GM19463 (cell line): Measurements from ENCODE around the gene AGBL1.

Experiments
- ATAC-seq: cut with Tn5 transposase; IDR thresholded peaks from one replicate; pipeline ENCODE4 v1.9.1; 2021; ENCODE audit warnings: mild to moderate bottlenecking, moderate library complexity; ENCODE audit not compliant: unreplicated experiment

AGBL1 gene

DNA sequence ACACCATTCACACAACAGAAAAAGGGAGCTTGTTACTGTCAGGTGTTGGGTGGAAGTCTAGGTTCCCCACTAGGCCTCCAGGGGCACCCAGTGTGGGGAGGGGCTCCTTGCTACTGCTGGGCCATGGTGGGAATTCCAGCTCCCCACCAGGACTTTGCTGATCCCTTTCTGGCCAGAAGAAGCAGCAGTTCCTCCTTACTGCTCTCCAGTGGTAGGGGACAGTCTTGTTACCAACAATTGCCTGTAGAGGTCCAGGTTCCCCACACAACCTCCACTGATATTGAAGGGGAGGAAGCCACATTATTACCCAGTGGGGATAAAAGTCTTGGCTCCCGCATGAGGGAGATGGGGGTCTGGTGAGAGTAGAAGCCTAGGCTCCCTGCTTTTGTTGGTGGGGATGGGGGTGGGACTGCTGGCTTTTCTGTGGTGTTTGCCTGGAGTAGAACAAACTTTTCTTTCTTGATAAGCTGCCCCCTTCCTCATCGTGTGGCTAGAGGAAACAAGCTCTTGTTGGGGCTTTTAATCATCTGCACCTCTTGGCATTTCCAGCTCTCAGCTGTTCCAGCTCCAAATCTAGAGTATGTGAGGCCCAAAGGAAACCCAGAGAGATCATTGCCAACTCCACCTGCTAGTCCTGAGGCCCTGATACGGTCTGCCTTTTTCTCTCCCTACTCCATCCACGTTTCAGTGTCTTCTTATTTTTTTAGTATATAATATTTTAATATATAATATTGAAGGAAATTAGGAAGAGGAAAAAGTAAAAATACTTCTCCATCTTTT, 824.2 kb downstream of the AGBL1 start:
- no peak for ATAC-seq

DNA sequence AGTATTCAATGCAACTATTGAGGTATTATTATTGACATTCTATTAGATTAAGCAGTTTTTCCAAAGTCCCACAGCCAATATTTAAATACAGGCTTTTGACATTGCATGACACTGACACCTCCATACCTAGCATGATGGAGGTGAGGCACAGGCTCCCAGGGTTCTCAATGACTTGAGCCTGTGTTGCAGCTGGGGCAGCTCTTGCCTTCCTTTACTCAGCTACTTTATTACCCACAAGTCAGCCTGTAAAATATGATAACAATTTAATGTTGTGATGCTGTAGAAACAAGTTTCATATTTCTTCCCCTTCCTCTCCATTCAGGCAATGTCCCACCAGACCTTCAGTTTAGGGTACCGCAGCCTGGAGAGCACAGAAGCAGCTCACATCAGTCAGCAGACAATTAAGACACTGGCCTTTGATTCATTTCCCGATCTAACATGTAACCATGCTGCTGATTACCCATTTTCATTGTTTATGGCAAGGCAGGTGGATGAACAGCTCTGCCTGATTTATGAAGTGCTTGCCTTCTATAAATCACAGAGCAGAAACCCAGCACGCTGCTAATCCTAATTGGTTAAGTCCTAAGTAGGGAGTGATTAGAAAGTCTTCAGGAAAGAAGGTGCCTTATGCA, 826.1 kb downstream of the AGBL1 start:
- ATAC-seq: no peak

DNA sequence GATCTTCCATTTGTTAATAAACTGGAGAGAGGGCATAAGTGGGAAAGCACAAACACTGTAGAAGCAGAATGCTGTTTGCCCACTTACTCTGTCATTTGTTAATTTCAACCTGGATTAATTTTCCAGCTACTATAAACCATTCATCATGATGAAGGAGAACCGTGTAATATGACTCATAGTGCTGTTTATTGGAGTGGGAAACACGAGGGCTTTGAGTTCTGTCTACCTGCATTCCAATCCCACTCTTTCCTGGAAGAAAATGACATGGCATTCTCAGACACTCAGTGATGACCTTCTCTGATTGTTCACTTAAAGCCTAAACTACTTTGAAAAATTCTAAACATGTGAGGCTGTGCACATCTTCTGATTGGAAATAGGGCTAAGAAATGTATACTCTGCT, 826.7 kb downstream of the AGBL1 start:
- no peak for ATAC-seq

DNA sequence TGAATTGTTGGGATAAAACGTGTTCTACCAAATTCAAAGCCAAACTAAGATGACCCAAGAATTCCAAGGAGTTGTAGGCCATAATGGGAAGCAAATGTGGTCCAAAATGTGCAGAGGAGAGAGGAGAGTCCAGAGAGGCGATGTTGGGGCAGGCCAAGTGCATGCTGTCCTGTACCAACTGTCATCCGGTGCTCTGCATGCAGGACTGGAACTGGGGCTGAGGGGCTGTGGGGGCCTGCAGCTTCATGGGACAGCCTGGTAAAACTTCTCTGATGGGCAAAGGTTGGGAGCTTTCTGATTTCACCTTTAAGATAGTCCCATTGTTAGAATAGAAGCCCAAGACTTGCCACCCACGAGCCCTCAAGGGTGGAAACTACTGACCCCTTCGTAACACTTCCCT, 831.4 kb downstream of the AGBL1 start:
- ATAC-seq: no peak

DNA sequence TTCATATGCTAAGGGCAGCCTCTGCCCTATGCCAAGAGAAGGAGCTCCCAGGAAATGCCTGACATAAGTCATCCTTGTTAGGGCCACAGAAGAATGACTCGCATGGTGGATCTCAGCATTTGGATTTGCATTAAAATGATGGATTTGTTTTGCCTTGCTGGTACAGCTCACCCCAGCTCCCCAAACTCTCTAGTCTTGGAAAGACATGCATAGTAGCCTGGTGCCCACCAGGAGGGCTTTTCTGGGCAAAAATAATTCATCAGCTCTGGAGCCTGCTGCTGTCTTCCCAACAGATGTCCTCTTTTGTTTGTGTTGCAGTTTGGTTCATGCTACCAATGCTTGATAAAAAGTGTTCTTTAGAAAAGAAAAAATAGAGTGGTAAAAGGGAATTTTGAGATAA, 833.0 kb downstream of the AGBL1 start:
- ATAC-seq: no peak

DNA sequence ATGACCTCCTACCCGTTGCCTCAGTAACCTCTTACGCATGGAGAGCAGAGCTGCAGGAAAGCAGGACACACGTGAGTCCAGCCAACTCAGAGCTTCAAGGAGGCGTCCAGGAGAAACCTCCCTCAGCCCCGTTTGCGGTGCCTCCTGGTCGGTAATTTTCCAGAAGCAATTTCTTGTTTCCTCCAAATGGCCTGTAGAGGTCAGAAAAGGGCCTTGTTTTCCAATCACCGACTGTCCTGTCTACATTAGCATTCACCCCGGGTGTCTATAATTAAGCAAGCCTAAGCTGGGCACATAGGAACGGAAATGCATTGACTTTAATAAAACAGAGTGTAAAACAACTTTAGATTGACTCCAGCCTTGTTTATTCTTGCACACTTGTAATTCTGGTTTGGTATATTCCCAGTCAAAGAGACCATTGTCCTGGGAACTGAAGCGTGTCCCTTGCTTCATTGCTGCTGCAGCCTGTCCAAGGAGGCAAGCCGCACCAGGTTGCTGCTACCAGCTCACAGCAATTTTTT, 836.2 kb downstream of the AGBL1 start:
- no peak for ATAC-seq

DNA sequence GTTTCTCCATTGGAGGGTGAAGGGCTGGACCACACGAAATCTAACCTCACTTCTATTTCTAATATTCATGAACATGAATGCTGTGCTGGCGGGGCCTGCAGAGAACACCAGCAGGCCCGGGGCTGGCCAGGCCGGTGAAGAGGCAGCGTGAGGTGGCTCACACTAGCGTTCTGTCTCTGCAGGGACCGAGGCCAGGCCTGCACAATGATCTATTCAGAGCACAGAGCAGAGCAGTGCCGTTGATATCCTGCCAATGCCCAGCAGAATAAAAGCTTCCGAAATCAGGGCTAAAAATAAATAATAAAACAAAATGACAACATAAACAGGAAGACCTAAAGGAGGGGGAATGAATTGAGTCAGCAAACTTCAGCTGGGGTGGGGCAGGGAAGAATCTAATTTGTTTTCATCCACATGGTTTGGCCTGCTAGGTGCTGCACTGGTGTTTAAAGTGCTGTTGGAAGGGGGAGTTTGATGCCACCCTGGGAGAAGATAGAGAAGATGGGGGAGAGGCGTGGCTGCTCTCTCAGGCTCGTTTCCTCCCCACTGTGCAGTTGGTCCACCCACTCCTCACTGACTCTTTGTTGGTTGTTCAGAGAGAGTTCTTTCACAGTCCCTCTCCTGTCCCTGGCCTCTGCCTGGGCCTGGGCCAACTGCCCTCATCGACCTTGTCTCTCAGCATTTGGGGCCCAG, 837.1 kb downstream of the AGBL1 start:
- no peak for ATAC-seq

DNA sequence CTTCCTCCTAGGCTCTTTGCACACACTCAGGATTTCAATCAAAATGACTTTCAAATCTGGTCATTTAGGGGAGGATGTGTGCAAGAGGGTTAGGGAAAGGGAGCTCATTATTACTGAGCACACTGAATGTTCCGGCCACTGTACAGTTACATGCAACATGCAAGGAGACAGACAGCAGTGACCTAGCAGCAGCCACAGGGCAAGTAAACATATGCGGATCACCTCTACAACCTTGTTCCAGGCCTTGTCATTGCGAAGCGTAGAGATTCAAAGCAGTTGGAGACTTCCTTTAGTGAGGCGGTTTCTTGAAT, 837.6 kb downstream of the AGBL1 start:
- ATAC-seq: no peak

DNA sequence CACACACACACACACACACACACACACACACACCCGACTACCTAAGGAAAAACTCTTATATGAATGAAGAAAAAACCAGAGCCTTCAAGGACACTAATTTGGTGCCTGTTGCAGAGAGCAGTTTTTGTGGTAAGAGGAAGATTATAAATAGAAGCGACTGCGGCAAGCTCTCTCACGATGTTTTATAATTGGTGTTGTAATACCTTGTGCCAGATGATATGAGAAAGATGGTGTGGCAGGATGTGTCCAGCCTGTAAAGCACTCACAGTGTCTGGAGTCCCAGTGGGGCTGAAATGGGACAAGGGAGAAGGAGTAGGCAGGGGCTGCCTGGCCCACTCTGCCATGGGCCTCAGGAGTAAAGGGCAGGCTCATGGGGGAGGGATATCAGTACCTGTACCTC, 839.9 kb downstream of the AGBL1 start:
- no peak for ATAC-seq

DNA sequence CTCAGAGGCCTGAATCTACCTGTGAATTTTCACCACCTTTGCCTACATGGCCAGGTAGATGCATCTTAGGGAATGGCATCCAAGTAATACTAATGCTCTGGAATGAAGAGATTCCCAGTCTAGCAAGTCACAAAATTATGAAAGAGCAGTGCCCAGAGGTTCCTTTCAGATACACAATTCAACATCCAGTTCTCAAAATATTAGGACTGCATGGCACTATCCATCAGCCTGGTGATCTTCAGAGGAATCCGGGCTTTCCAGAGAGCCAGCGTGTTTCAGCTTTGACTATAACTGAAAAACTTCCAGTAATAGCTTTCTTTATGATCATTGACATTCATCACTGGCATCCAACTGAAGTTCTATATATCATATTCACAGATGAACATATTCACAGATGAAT, 849.8 kb downstream of the AGBL1 start:
- no peak for ATAC-seq

DNA sequence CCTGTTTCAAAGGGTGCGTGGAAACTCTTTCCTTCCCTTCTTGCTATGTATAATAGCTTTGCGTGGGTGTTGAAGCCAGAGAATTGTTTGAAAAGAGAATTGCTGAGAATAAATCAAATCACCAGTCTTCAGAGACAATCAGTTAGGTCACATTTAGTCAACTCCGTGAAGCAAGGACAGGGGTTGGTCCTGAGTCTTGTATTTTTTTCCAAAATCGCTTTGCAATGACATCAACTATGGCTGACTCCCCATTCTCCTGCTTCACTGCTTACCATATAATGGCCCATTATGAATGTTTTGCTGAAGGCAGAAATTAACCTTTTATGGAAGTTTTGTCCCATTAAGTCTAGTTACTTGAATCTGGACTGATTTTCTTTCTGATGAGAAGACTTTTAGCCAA, 852.8 kb downstream of the AGBL1 start:
- ATAC-seq: no peak

DNA sequence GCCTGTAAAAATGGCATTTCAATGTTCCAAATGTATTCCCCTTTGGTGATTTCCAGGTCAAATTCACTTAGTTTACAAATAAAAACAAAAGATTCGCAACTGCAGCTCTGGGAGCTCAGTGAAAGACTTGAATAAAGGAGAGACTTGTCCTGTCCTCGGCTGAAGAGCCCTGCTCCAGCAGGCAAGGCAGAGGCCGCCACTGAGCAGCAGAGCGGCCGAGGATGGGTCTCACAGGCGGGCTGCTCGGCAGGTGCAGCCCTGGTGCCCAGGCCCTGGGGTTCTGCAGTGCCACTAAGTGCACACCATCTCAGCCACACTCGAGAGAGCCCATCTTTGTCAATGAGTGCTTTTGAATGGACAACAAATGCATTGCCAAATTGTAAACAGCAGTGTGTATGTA, 856.2 kb downstream of the AGBL1 start:
- no peak for ATAC-seq

DNA sequence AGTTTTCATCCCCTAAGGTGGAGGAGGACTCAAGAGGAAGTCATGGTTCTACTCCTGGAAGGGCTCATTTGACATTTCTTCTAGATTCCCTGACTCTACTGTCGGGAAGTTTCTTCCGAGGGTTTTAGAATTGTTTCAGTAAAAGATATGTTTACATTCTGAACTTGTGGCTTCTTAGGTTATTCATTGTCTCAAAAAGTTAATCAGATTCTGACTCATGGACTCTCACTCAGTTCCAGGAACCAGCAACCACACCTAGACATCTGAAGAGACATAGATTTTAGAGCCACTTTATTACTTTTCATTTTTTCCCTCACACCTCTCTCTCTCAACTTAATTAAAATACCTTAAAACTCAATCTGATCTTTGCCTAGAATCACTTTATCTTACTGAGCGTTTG, 862.6 kb downstream of the AGBL1 start:
- no peak for ATAC-seq

DNA sequence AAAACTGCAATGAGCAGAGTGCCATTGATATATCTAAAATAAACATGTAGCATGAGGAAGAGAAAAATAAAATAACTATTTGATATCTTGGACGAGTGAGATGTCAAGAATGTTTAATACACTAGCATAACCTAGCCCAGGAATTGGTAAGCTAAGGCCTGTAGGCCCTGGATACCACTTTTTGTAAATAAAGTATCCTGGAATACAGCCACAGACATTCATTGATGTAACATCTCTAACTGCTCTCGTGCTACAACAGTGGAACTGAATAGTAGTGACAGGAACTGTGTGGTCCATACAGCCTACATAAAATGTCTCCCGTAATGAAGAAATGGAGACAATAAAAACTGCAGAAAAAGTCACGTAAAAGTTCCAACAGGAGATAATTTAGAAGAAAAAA, 869.0 kb downstream of the AGBL1 start:
- ATAC-seq: no peak

DNA sequence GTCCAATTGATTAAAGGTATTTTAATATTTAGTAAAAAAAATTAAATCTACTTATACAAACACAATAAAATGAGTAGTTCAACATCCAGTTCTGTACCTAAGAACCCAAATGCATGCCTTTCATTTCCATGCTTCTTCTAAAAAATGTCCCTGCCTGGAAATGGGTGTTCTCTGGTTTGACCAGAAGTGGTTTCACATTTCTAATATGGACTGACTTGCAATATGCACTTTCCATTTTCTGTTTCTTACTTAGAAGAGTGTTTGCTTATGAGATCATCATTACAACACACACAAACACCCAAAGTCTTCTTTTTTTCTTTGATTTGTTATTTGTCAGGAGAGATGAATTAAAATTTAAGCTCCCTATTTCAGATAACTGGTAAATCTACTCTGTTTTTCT, 879.6 kb downstream of the AGBL1 start:
- ATAC-seq: no peak

DNA sequence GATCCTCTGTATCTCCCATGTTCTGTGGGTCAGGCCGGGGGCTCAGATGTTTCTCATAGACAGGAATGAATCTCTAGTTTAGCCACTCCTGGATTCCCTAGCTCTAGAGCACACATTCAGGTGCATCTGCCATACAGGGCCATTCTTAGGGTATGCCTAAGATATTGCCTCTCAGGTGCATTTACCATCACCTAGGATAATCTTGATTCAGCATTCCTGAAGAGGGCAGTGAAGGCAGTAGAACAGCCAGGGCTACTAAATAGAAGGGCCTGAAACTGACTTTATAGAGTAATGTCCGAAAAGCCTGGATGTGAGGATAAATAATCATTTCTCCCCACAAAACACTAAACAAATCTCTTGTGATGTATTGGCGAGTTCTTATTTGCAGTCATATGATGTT, 882.0 kb downstream of the AGBL1 start:
- ATAC-seq: no peak

DNA sequence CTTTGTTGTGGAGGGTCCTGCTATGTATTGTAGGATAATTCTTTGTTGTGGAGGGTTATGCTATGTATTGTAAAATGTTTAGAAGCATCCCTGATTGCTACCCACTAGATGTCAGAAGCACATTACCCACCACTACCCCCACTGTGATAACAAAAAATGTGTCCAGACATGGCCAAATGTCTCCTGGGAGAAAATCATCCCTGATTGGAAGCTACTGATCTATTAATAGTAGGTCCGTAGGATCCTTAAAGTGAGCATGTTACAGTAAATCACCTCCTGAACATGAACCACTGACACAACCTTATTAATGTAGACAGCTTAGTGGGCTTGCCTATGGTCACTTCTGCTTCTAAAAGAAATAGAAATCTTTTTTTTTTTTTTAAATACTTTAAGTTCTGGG, 884.6 kb downstream of the AGBL1 start:
- no peak for ATAC-seq

DNA sequence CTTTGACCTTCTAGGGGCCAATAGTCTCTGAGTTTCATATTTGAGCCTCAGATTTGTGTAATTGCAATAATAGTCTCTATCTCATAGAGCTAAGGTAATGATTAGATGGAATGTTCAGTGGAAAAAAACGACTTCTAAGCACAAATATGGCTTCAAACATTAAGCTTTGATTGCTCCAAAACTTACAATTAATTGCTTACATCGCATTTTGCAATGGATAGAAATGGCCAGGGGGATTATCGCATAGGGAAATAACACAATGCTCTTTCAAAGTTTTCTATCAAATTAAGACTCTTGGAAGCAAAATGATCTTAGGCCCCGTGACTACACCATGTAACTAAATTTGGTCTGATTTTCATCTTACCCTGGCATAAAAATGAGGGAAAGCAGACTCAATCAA, 888.6 kb downstream of the AGBL1 start:
- ATAC-seq: no peak

DNA sequence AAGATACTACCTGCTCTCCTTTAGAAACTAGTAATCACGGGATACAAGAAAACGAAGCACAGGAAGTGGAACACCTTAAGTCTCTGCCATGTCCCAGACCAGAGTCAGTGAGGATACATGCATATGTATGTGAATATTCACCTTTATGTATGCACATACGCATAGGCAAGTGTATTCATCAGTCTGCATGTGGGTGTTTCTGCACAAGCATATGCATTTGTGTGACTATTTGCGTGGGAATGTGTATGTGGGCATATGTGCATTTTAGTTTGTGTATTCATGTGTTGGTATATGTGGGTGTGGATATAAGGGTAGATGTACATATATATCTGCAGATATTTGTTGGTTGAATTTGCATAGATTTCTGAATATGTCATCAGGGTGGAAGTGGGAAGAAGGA, 889.7 kb downstream of the AGBL1 start:
- ATAC-seq: no peak

DNA sequence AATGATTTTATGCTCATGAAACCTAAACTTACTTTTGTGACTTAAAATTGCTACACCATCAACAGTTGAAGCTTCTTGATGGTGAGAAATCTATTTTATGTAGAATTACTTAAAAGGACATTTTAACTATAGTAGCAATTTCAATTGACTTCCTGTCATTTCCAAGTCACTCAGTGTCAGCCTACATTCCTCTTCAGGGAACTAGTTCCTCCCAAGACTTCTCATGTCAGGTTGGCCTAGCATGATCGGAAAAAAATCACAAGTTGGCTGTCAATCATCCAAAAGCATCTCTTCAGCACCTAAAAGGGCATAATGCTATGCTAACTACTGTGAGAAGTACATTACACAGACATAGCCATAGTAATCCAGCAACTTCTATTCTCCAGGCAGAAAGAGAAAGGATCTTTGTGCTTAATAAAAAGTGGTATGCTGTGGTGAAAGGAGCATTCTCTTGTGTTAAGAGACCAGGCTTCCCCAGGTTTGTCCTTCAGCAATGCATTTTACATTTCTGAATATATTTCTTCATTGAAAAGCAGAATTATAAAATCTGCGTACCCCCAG, 893.7 kb downstream of the AGBL1 start:
- ATAC-seq: no peak

DNA sequence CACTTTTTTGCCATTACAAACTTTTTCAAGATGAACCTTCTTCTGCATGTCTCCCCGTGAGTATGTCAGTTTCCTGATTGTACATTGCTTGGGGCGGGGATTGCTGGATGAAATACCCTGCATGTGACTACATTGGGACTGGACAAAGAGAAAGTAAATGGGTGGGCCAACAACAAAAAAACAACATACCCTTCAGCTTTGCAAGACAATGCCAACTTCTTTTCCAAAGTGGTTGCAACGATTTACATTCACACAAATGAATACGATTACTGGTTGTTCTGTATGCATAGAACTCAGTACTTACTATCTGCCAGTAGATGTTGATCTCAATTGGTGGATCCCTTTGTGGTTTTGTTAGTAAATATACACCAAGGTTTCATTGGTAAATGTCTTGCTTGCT, 908.4 kb downstream of the AGBL1 start:
- no peak for ATAC-seq

DNA sequence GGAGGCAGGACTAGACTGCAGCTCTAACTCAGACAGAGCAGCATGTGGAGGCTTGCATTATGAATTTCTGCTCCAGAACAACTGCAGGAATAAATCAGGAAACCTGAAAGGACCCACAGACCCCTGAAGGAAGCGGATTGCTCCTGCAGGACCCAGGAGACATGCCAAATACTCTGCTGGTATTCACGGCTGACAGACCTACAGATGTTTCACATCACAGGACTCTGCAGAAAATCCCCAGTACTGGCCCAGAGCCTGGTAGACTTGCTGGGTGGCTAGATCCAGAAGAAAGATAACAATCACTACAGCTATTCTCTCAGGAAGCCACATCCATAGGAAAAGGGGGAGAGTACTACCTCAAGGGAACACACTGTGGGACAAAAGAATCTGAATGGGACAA, 942.1 kb downstream of the AGBL1 start:
- ATAC-seq: no peak
